D721Med (cell line): ENCODE data around the gene FBXO7.

Experiments
- DNase-seq: peaks from one replicate; pipeline ENCODE4 v3.0.0; 2011; ENCODE audit warnings: low spot score; ENCODE audit not compliant: insufficient read length
- FAIRE-seq: peaks from 2 replicates; lab custom pipeline; 2011; peaks lifted over from hg19 to GRCh38; lab: Jason Lieb, UNC
- TF ChIP-seq, protein P1 (sequence below): IDR thresholded peaks from 2 replicates; pipeline ENCODE4 v1.5.1; 2012; ENCODE audit warnings: mild to moderate bottlenecking, control low read depth; ENCODE audit not compliant: insufficient read depth; ENCODE audit errors: missing control alignments

The FBXO7 gene

DNA sequence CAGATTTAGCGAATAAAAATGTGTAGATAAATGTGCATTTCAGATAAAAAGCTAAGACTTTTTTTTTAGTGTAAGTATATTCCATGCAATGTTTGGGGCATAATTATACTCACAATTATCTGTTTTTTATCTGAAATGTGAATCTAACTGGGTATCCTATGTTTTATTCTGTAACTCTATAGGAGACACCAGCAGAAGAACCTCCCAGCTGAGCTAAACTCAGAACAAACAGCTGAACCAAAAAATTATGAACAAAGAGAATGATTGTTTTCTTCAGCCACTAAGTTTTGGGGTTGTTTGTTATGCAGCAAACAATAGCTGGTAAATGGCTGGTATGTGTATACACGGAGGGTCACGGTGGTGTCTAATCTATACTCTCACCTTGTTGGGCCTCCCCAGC is 42.9 kb downstream of the FBXO7 start:
- FAIRE-seq (no peak), DNase-seq (no peak)
- TF ChIP-seq, protein P1, sequence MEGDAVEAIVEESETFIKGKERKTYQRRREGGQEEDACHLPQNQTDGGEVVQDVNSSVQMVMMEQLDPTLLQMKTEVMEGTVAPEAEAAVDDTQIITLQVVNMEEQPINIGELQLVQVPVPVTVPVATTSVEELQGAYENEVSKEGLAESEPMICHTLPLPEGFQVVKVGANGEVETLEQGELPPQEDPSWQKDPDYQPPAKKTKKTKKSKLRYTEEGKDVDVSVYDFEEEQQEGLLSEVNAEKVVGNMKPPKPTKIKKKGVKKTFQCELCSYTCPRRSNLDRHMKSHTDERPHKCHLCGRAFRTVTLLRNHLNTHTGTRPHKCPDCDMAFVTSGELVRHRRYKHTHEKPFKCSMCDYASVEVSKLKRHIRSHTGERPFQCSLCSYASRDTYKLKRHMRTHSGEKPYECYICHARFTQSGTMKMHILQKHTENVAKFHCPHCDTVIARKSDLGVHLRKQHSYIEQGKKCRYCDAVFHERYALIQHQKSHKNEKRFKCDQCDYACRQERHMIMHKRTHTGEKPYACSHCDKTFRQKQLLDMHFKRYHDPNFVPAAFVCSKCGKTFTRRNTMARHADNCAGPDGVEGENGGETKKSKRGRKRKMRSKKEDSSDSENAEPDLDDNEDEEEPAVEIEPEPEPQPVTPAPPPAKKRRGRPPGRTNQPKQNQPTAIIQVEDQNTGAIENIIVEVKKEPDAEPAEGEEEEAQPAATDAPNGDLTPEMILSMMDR: no peak

DNA sequence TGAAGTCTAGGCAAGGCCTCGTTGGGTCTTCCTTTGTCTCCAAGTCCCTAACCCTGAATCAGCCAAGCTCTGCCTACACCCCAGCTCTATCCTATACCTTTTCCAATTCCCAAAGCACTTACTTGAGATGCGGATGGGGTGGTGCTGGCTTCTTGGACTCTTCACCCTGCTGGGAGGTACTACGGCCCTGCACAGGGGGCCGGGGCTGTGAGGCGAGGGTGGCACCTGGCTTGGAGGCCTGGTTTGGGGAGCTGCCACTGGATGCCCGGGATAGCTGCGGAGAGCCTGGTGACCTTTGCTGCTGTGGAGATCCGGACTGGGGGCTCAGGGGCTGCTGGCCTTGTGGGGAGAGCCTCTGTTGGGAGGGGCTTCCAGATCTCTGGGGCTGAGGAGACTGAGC is 43.3 kb downstream of the FBXO7 start:
- FAIRE-seq (no peak), DNase-seq (no peak)
- TF ChIP-seq, protein P1: no peak

DNA sequence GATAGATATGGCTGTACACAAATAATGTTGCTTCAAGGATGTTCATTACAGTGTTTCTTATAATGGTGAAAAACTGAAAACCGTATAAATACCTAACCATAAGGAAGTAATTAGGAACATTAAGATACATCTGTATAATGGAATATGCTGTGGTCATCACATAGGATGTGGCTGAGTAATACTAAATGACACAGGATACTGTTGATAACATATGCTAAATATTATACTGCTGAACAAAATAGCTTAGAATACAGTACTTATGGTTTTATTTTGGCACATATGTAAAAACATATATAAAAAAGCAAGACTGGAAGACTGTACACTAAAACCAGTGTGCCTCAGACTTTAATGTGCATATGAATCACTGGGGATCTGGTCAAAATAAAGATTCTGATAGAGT is 43.8 kb downstream of the FBXO7 start:
- no peak for DNase-seq
- no peak for FAIRE-seq
- TF ChIP-seq, protein P1: no peak

DNA sequence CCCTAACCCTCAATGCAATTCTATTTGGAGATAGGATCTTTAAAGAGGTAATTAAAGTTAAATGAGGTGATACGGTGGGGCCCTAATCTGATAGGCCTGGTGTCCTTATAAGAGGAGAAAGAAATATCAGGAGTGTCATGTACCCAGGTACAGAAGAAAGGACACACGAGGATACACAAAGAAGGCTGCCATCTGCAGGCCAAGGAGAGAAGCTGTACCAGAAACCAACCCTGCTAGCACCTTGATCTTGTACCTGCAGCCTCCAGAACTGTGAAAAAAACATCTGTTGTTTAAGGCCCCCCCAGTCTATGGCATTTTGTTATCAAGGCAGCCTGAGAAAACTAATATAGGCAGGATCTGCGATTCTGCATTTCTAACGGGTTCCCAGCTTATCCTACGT is 44.2 kb downstream of the FBXO7 start:
- no peak for FAIRE-seq
- TF ChIP-seq, protein P1: peak; percentile 49
- DNase-seq: no peak

DNA sequence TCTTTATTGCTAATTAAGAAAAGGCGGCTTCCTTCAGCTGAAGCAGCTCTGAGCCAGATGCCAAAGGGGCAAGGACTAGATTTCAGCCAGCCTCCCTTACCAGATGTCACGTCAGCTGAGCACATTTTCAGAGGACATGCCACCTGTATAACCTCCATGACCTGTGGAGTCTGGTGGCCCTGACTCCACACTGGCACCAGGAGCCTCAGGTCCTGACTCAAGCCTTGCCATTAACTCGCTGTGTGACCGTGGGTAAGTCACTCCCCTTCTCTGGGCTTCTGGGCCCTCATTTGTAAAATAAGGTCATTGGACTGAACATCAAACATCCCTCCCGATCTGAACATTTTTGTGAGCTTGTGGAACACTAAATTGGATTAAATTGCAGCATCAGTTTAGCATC is 46.0 kb downstream of the FBXO7 start:
- TF ChIP-seq, protein P1: no peak
- DNase-seq: no peak
- no peak for FAIRE-seq

DNA sequence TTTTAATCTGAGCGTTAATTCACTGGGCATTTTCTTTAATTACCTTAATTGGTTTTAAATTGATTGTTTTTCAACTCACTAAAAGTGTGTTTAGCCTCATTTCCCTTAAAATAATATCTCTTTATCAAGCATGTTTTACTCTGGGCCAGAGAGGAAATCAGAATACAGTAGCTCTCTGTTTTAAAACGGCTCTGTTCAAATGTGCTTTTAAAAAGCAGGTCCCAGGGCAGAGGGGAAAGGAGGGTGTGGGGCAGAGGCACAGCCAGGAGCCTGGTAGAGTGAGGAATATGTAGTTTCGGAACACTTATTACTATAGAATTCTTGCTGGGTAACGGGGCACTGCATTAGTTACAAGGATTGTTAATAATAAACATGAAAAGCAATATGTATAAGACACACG is 47.6 kb downstream of the FBXO7 start:
- no peak for DNase-seq
- FAIRE-seq: no peak
- TF ChIP-seq, protein P1: no peak

DNA sequence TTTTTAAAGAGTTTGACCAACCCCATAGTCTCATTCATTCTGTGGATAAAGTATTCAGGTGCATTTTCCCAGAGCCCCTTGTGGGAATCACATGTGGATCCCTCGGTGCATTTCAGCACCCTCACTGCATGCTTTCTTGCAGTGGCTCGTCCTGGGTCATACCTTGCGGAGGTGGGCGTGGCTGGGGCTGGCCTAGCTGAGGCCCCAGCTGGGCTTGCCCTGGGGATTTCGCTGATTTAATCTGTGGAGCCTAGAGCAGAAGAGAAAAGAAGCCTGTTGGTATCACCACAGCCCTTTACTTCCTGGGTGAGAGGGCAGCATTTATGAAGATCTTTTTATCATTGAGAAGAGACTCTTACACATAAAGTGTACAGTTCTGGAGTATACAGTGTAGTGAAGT is 53.1 kb downstream of the FBXO7 start:
- no peak for DNase-seq
- no peak for FAIRE-seq
- TF ChIP-seq, protein P1: no peak
